Fibroblast of lung (primary cell): Measurements from ENCODE around the gene TMEM255B. TPM values are rescaled to one million over a fixed set of nuclear protein-coding genes. Genes with fewer than 3 reads are reported as not detected.

Experiments
- DNase-seq, 2 donors: peaks; one replicate each; pipeline versions ENCODE4 v3.0.0 to v3.0.0-alpha.2; 2010; ENCODE audit warnings: low read depth in 2 of 2
- H2AFZ ChIP-seq: 2 replicates; pipeline ENCODE4 v1.5.1; 2012; ENCODE audit warnings: low read length, control low read depth, inconsistent platforms
- H3K27ac ChIP-seq: 2 replicates; pipeline ENCODE4 v1.5.1; 2011; ENCODE audit warnings: low read length, control low read depth; ENCODE audit not compliant: insufficient read depth
- H3K27me3 ChIP-seq: 2 replicates; pipeline ENCODE4 v1.5.1; 2011; ENCODE audit warnings: mild to moderate bottlenecking, low read length; ENCODE audit not compliant: control insufficient read depth, insufficient read depth
- H3K36me3 ChIP-seq: 2 replicates; pipeline ENCODE4 v1.5.1; 2011; ENCODE audit warnings: low read length; ENCODE audit not compliant: control insufficient read depth, insufficient read depth
- H3K4me1 ChIP-seq: 2 replicates; pipeline ENCODE4 v1.5.1; 2011; ENCODE audit warnings: low read length; ENCODE audit not compliant: control insufficient read depth, insufficient read depth; ENCODE audit errors: extremely low read depth
- H3K4me2 ChIP-seq: 2 replicates; pipeline ENCODE4 v1.5.1; 2011; ENCODE audit warnings: low read length, control low read depth; ENCODE audit not compliant: insufficient read depth; ENCODE audit errors: extremely low read depth
- H3K4me3 ChIP-seq, 4 experiments: fragments of 200-600 bp in 1 of 4; sonication (generic) in 1 of 4; replicated peaks in 1 of 4; 2 replicates each; pipeline ENCODE4 v1.5.1; 2011 to 2016; ENCODE audit warnings: low read length in 4 of 4, low read depth in 3 of 4, mild to moderate bottlenecking in 3 of 4, control low read depth in 2 of 4, inconsistent platforms in 1 of 4, mixed read lengths in 1 of 4; ENCODE audit not compliant: insufficient read depth in 1 of 4; ENCODE audit errors: control extremely low read depth in 1 of 4
- H3K79me2 ChIP-seq: 2 replicates; pipeline ENCODE4 v1.5.1; 2012; ENCODE audit warnings: mild to moderate bottlenecking, low read length, inconsistent platforms; ENCODE audit not compliant: control insufficient read depth, insufficient read depth
- H3K9ac ChIP-seq: 2 replicates; pipeline ENCODE4 v1.5.1; 2011; ENCODE audit warnings: mild to moderate bottlenecking, low read length, control low read depth; ENCODE audit not compliant: insufficient read depth
- H3K9me3 ChIP-seq: 2 replicates; pipeline ENCODE4 v1.5.1; 2012; ENCODE audit warnings: low read depth, low read length; ENCODE audit not compliant: control insufficient read depth, insufficient read depth
- H4K20me1 ChIP-seq: 2 replicates; pipeline ENCODE4 v1.5.1; 2011; ENCODE audit warnings: low read length; ENCODE audit not compliant: control insufficient read depth, insufficient read depth; ENCODE audit errors: extremely low read depth
- CTCF ChIP-seq, 2 donors: IDR thresholded peaks in 1 of 2; conservative IDR thresholded peaks in 1 of 2; 1 replicate in 1 of 2; 2 replicates in 1 of 2; pipeline ENCODE4 v1.5.1; 2011 to 2012; ENCODE audit warnings: low read length in 2 of 2, control low read depth in 1 of 2, inconsistent platforms in 1 of 2, low read depth in 1 of 2, mild to moderate bottlenecking in 1 of 2
- EZH2 ChIP-seq: IDR thresholded peaks from 2 replicates; pipeline ENCODE4 v1.5.1; 2012; ENCODE audit warnings: low read length, control low read depth, mild to moderate bottlenecking; ENCODE audit errors: missing control alignments
- polyA plus RNA-seq, 2 donors: library from polyadenylated mRNA; depleted of rRNA in 1 of 2; stranded (reverse) in 1 of 2; unstranded in 1 of 2; fragments of >200 nt; gene quantifications; 2 replicates each; pipeline ENCODE4 v1.2.1, GENCODE V29; 2011 to 2012; ENCODE audit warnings: missing spikeins in 1 of 2
- total RNA-seq: library from RNA; depleted of rRNA; stranded (reverse); fragments of >200 nt; gene quantifications from 2 replicates; pipeline ENCODE4 v1.2.1, GENCODE V29; 2014

The TMEM255B gene
- total and polyA plus RNA-seq, 2 donors (not counting 1 experiment from before 2014, with no cell fraction given), result 2.4 to 10.4 TPM

- Histone ChIP-seq H3K4me2 (no peak overlapping the region), H3K9me3 (peaks cover 2% of the 10 kb centered on the region), H3K36me3 (no peaks in the 10 kb centered on the region), H3K4me1 (peaks cover 4% of the 10 kb centered on the region), H3K4me3 (no peak overlapping the region), H4K20me1 (no peaks in the 10 kb centered on the region), H2AFZ (no peak overlapping the region), H3K27me3 (no peaks in the 10 kb centered on the region), H3K79me2 (no peaks in the 10 kb centered on the region), H3K9ac (no peak overlapping the region), H3K27ac (no peak overlapping the region)
- TF ChIP-seq CTCF (conservative IDR thresholded peaks at IDR 0.05 in 1 of 2, IDR thresholded peaks at IDR 0.05 in 1 of 2; ENCODE audit: low read depth in 1 of 2, low read length in 2 of 2) (no peak), EZH2 (no peak)
- peak; percentile 72 to 77 for DNase-seq
Observed at GRCh38 chr13:113785051-113786010, 26.3 kb downstream of the TMEM255B start.

GRCh38 chr13:113786262-113786841 lies 27.3 kb downstream of the TMEM255B start:
- Histone ChIP-seq H3K9me3 (peaks cover 2% of the 10 kb centered on the region), H3K4me3 (no peak overlapping the region), H4K20me1 (no peaks in the 10 kb centered on the region), H3K27ac (no peak overlapping the region), H3K4me2 (no peak overlapping the region), H3K4me1 (peaks cover 4% of the 10 kb centered on the region), H3K79me2 (no peaks in the 10 kb centered on the region), H3K9ac (no peak overlapping the region), H3K27me3 (no peaks in the 10 kb centered on the region), H2AFZ (no peak overlapping the region), H3K36me3 (no peaks in the 10 kb centered on the region)
- peak; percentile 53 to 74 for DNase-seq
- TF ChIP-seq EZH2 (no peak), CTCF (conservative IDR thresholded peaks at IDR 0.05 in 1 of 2, IDR thresholded peaks at IDR 0.05 in 1 of 2; ENCODE audit: low read depth in 1 of 2, low read length in 2 of 2) (no peak)

GRCh38 chr13:113787694-113788093 lies 28.7 kb downstream of the TMEM255B start:
- no peak overlapping the region for H3K9ac ChIP-seq
- H3K79me2 ChIP-seq, result no peaks in the 10 kb centered on the region
- H2AFZ ChIP-seq, result no peak overlapping the region

More at GRCh38 chr13:113787694-113788093, 28.7 kb downstream of the TMEM255B start:
- Histone ChIP-seq H3K4me1 (peaks cover 4% of the 10 kb centered on the region), H3K4me3 (no peak overlapping the region), H3K27ac (no peak overlapping the region), H4K20me1 (no peaks in the 10 kb centered on the region), H3K27me3 (no peaks in the 10 kb centered on the region), H3K36me3 (no peaks in the 10 kb centered on the region), H3K4me2 (no peak overlapping the region), H3K9me3 (peaks cover 2% of the 10 kb centered on the region)
- no peak for DNase-seq
- no peak for TF ChIP-seq EZH2
- TF ChIP-seq CTCF (conservative IDR thresholded peaks at IDR 0.05 in 1 of 2, IDR thresholded peaks at IDR 0.05 in 1 of 2; ENCODE audit: low read depth in 1 of 2, low read length in 2 of 2), result no peak
